GM19324 (cell line): Measurements from ENCODE around the gene LTBP1.
"Not testable (repeated sequence)": the region's sequence is repeated elsewhere in the genome, so short reads cannot be mapped to it uniquely, and the experiment has no call there.

ENCODE experiments used
- ATAC-seq: cut with Tn5 transposase; IDR thresholded peaks from one replicate; pipeline ENCODE4 v1.9.1; 2021; ENCODE audit warnings: mild to moderate bottlenecking, moderate library complexity; ENCODE audit not compliant: unreplicated experiment, low FRiP score

The LTBP1 gene

GRCh38 chr2:33214436-33214835, 267.7 kb downstream of the LTBP1 start:
- no peak for ATAC-seq

GRCh38 chr2:33214857-33215256, 268.1 kb downstream of the LTBP1 start:
- ATAC-seq, result no peak

GRCh38 chr2:33215299-33215698, 268.5 kb downstream of the LTBP1 start:
- no peak for ATAC-seq

- ATAC-seq, result no peak
Measured at GRCh38 chr2:33215983-33216382, 269.2 kb downstream of the LTBP1 start.

GRCh38 chr2:33216508-33217182, 269.9 kb downstream of the LTBP1 start:
- no peak for ATAC-seq

GRCh38 chr2:33217406-33217805, 270.7 kb downstream of the LTBP1 start:
- ATAC-seq, result no peak

GRCh38 chr2:33219114-33219513, 272.4 kb downstream of the LTBP1 start:
- ATAC-seq, result no peak

GRCh38 chr2:33219850-33220275, 273.1 kb downstream of the LTBP1 start:
- ATAC-seq, result no peak

- no peak for ATAC-seq
Measured at GRCh38 chr2:33220533-33220932, 273.8 kb downstream of the LTBP1 start.

- no peak for ATAC-seq
Measured at GRCh38 chr2:33221046-33221784, 274.5 kb downstream of the LTBP1 start.

GRCh38 chr2:33222309-33222708, 275.6 kb downstream of the LTBP1 start:
- no peak for ATAC-seq

GRCh38 chr2:33223856-33224255, 277.1 kb downstream of the LTBP1 start:
- no peak for ATAC-seq

GRCh38 chr2:33225350-33225749, 278.6 kb downstream of the LTBP1 start:
- no peak for ATAC-seq

- ATAC-seq, result no peak
Measured at GRCh38 chr2:33226546-33226945, 279.8 kb downstream of the LTBP1 start.

- no peak for ATAC-seq
Measured at GRCh38 chr2:33229646-33230045, 282.9 kb downstream of the LTBP1 start.

- ATAC-seq, result no peak
Measured at GRCh38 chr2:33230195-33230594, 283.4 kb downstream of the LTBP1 start.

GRCh38 chr2:33230842-33231241, 284.1 kb downstream of the LTBP1 start:
- no peak for ATAC-seq

GRCh38 chr2:33235559-33235958, 288.8 kb downstream of the LTBP1 start:
- ATAC-seq, result not testable (repeated sequence)

- ATAC-seq, result no peak
Measured at GRCh38 chr2:33236482-33237385, 290.0 kb downstream of the LTBP1 start.

- no peak for ATAC-seq
Measured at GRCh38 chr2:33238111-33238510, 291.4 kb downstream of the LTBP1 start.

GRCh38 chr2:33240178-33240577, 293.4 kb downstream of the LTBP1 start:
- ATAC-seq, result no peak
